D721Med (cell line): ENCODE results near the gene ZNF354C.
"Not testable (repeated sequence)": the region's sequence is repeated elsewhere in the genome, so short reads cannot be mapped to it uniquely, and the experiment has no call there.

Experiments
- DNase-seq: peaks from one replicate; pipeline ENCODE4 v3.0.0; 2011; ENCODE audit warnings: low spot score; ENCODE audit not compliant: insufficient read length
- FAIRE-seq: peaks from 2 replicates; lab custom pipeline; 2011; peaks lifted over from hg19 to GRCh38; lab: Jason Lieb, UNC
- CTCF ChIP-seq: IDR thresholded peaks from 2 replicates; pipeline ENCODE4 v1.5.1; 2012; ENCODE audit warnings: mild to moderate bottlenecking, control low read depth; ENCODE audit not compliant: insufficient read depth; ENCODE audit errors: missing control alignments

Gene ZNF354C

GRCh38 chr5:179080724-179081123, 20.6 kb downstream of the ZNF354C start:
- DNase-seq (no peak), FAIRE-seq (no peak)

GRCh38 chr5:179089502-179089901, 29.3 kb downstream of the ZNF354C start:
- no peak for TF ChIP-seq CTCF
- no peak for DNase-seq
- no peak for FAIRE-seq

More at GRCh38 chr5:179080724-179081123, 20.6 kb downstream of the ZNF354C start:
- TF ChIP-seq CTCF: no peak

GRCh38 chr5:179101282-179101681, 41.1 kb downstream of the ZNF354C start:
- not testable (repeated sequence) for FAIRE-seq, DNase-seq

GRCh38 chr5:179110528-179110927, 50.4 kb downstream of the ZNF354C start:
- DNase-seq (no peak), FAIRE-seq (no peak)
- no peak for TF ChIP-seq CTCF

GRCh38 chr5:179111267-179112207, 51.4 kb downstream of the ZNF354C start:
- FAIRE-seq (no peak), DNase-seq (no peak)

GRCh38 chr5:179112469-179113142, 52.4 kb downstream of the ZNF354C start:
- FAIRE-seq (no peak), DNase-seq (no peak)
- no peak for TF ChIP-seq CTCF

More at GRCh38 chr5:179111267-179112207, 51.4 kb downstream of the ZNF354C start:
- TF ChIP-seq CTCF: no peak

GRCh38 chr5:179113143-179113530, 53.0 kb downstream of the ZNF354C start:
- no peak for FAIRE-seq
- DNase-seq: no peak
- no peak for TF ChIP-seq CTCF
